Measurements from ENCODE around the gene CFAP46.

GRCh38 chr10:132868995-132869394, 73.4 kb downstream of the CFAP46 start:
- TF ChIP-seq SIX5 (IDR thresholded peaks at IDR 0.05; ENCODE audit: low read depth, low read length) (no peak), HDAC6 (IDR thresholded peaks at IDR 0.05; ENCODE audit: low read depth, low read length) (no peak), CTCF (IDR thresholded peaks at IDR 0.05; ENCODE audit: control extremely low read depth in 1 of 3, insufficient read depth in 1 of 3, low read depth in 1 of 3, low read length in 3 of 3) (no peak), MAFK (IDR thresholded peaks at IDR 0.05; ENCODE audit: low read depth, low read length) (no peak), MAX (IDR thresholded peaks at IDR 0.05) (no peak), SP2 (IDR thresholded peaks at IDR 0.05; ENCODE audit: low read length) (no peak), EZH2 (IDR thresholded peaks at IDR 0.05; ENCODE audit: low read depth, low read length, severe bottlenecking) (no peak), ZNF274 (IDR thresholded peaks at IDR 0.05; ENCODE audit: borderline replicate concordance, extremely low read depth, low read length) (no peak), CHD2 (IDR thresholded peaks at IDR 0.05; ENCODE audit: low read length) (no peak), SIN3A (conservative IDR thresholded peaks at IDR 0.05 in 1 of 2, IDR thresholded peaks at IDR 0.05 in 1 of 2; ENCODE audit: low read depth in 1 of 2, low read length in 2 of 2) (no peak), POU5F1 (IDR thresholded peaks at IDR 0.05; ENCODE audit: low read depth, low read length) (no peak), EP300 (IDR thresholded peaks at IDR 0.05; ENCODE audit: borderline replicate concordance in 1 of 2, low read depth in 2 of 2, low read length in 2 of 2) (no peak), TAF1 (IDR thresholded peaks at IDR 0.05; ENCODE audit: low read depth, low read length) (no peak)
